Brain microvascular endothelial cell (primary cell): Measurements from ENCODE around the gene TMEM164.

ENCODE experiments used
- DNase-seq: peaks from one replicate; pipeline ENCODE4 v3.0.0-alpha.2; 2020
- H3K27ac ChIP-seq: fragments of 250-450 bp; sonication (Bioruptor Pico); 2 replicates; pipeline ENCODE4 v1.5.1; 2020; ENCODE audit warnings: mild to moderate bottlenecking, moderate library complexity
- H3K27me3 ChIP-seq: fragments of 250-450 bp; sonication (Bioruptor Pico); replicated peaks from 2 replicates; pipeline ENCODE4 v1.5.1; 2020; ENCODE audit warnings: mild to moderate bottlenecking
- H3K36me3 ChIP-seq: fragments of 250-450 bp; sonication (Bioruptor Pico); replicated peaks from 2 replicates; pipeline ENCODE4 v1.5.1; 2020; ENCODE audit warnings: mild to moderate bottlenecking
- H3K4me3 ChIP-seq: 2 replicates; pipeline ENCODE4 v1.5.1; 2011; ENCODE audit warnings: low read depth, mild to moderate bottlenecking, control low read depth, low read length, moderate library complexity
- CTCF ChIP-seq: IDR thresholded peaks from 2 replicates; pipeline ENCODE4 v1.5.1; 2011; ENCODE audit warnings: low read depth, mild to moderate bottlenecking, moderate library complexity, low read length, control low read depth, inconsistent platforms; ENCODE audit errors: missing control alignments
- in situ Hi-C: cut with HindIII; loops from 2 replicates; pipeline ENCODE4 v1.10.0; 2017; ENCODE audit warnings: low sequenced_read_pairs, low pct_ligation_motif_present

Gene TMEM164

GRCh38 chrX:109990582-109991276 lies 12.2 kb upstream of the TMEM164 start:
- in situ Hi-C loops, result no loop called here
- no peaks in the 10 kb centered on the region for H3K36me3 ChIP-seq
- TF ChIP-seq CTCF, result no peak
- H3K27ac ChIP-seq, result no peak overlapping the region
- no peak for DNase-seq
- H3K4me3 ChIP-seq, result no peak overlapping the region
- no peaks in the 10 kb centered on the region for H3K27me3 ChIP-seq

DNA sequence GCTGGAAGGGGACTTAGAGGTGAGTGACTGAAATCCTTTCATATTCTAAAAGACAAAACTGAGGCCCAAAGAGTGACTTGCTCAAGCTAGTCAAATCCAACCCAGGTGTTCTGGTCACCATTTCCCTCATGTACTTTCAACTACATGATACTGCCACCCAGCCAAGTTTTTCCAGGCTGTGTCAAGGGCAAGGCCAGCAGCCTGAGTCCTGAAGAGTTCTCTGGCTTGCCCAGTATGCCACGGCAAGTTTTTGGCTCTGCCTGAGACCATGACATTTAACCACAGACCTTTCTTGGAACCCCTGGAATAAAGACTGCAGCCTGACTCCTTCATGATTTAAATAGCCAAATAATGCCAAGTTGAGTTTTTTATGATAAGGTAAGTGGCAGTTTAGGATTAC lies 10.7 kb upstream of the TMEM164 start:
- Histone ChIP-seq H3K36me3 (no peaks in the 10 kb centered on the region), H3K27ac (no peak overlapping the region), H3K27me3 (no peaks in the 10 kb centered on the region), H3K4me3 (no peak overlapping the region)
- in situ Hi-C loops, result no loop called here
- DNase-seq, result no peak
- no peak for TF ChIP-seq CTCF

GRCh38 chrX:109995155-109995554 lies 7.8 kb upstream of the TMEM164 start:
- no peaks in the 10 kb centered on the region for H3K36me3 ChIP-seq
- H3K27ac ChIP-seq, result no peak overlapping the region
- no peaks in the 10 kb centered on the region for H3K27me3 ChIP-seq
- H3K4me3 ChIP-seq, result no peak overlapping the region
- in situ Hi-C loops, result no loop called here
- no peak for TF ChIP-seq CTCF
- no peak for DNase-seq

- no peak for DNase-seq
- H3K36me3 ChIP-seq, result no peaks in the 10 kb centered on the region
- H3K27ac ChIP-seq, result no peak overlapping the region
- H3K4me3 ChIP-seq, result no peak overlapping the region
- TF ChIP-seq CTCF, result no peak
- H3K27me3 ChIP-seq, result no peaks in the 10 kb centered on the region
- in situ Hi-C loops, result no loop called here
These were observed 5.0 kb upstream of the TMEM164 start for GRCh38 chrX:109997786-109998452.

GRCh38 chrX:110000000-110000399 lies 2.9 kb upstream of the TMEM164 start:
- Histone ChIP-seq H3K4me3 (no peak overlapping the region), H3K27me3 (no peaks in the 10 kb centered on the region), H3K36me3 (no peaks in the 10 kb centered on the region), H3K27ac (no peak overlapping the region)
- in situ Hi-C loops, result no loop called here
- no peak for TF ChIP-seq CTCF
- DNase-seq, result no peak
